WI38 (cell line): ENCODE data around the gene DGCR6.
"Not testable (repeated sequence)": the region's sequence is repeated elsewhere in the genome, so short reads cannot be mapped to it uniquely, and the experiment has no call there.

Source experiments
- H3K4me3 ChIP-seq: 2 replicates; pipeline ENCODE4 v1.5.1; 2011; ENCODE audit warnings: low read depth, mild to moderate bottlenecking, control low read depth, low read length
- CTCF ChIP-seq: IDR thresholded peaks from 2 replicates; pipeline ENCODE4 v1.5.1; 2012; ENCODE audit warnings: low read depth, mild to moderate bottlenecking, control low read depth, low read length

DGCR6 gene

GRCh38 chr22:18905540-18906409, at the start of gene DGCR6:
DGCR6 (plus strand) TSS chr22:18906320; CDS start chr22:18906375, 55 bp downstream.
- no peak within 1 kb of the TSS for H3K4me3 ChIP-seq
- TF ChIP-seq CTCF, result no peak

- not testable (repeated sequence) for H3K4me3 ChIP-seq
Observed at GRCh38 chr22:18859314-18859713, 46.8 kb upstream of the DGCR6 start.

- H3K4me3 ChIP-seq, result not testable (repeated sequence)
Observed at GRCh38 chr22:18881260-18881659, 24.9 kb upstream of the DGCR6 start.

- H3K4me3 ChIP-seq, result not testable (repeated sequence)
Observed at GRCh38 chr22:18884465-18884864, 21.7 kb upstream of the DGCR6 start.

GRCh38 chr22:18888115-18888514, 18.0 kb upstream of the DGCR6 start:
- no peak for TF ChIP-seq CTCF
- no peak overlapping the region for H3K4me3 ChIP-seq

GRCh38 chr22:18890510-18891192, 15.5 kb upstream of the DGCR6 start:
- H3K4me3 ChIP-seq, result not testable (repeated sequence)

- not testable (repeated sequence) for H3K4me3 ChIP-seq
Observed at GRCh38 chr22:18893775-18894174, 12.3 kb upstream of the DGCR6 start.

- H3K4me3 ChIP-seq, result not testable (repeated sequence)
Observed at GRCh38 chr22:18896037-18896657, 10.0 kb upstream of the DGCR6 start.

- not testable (repeated sequence) for H3K4me3 ChIP-seq
Observed at GRCh38 chr22:18906410-18906745, 258 bp downstream of the DGCR6 start.

GRCh38 chr22:18906896-18907295, 776 bp downstream of the DGCR6 start:
- no peak for TF ChIP-seq CTCF
- H3K4me3 ChIP-seq, result no peak overlapping the region

- H3K4me3 ChIP-seq, result no peak overlapping the region
- TF ChIP-seq CTCF, result no peak
Observed at GRCh38 chr22:18909556-18909955, 3.4 kb downstream of the DGCR6 start.

- H3K4me3 ChIP-seq, result not testable (repeated sequence)
Observed at GRCh38 chr22:18911535-18911934, 5.4 kb downstream of the DGCR6 start.

- H3K4me3 ChIP-seq, result not testable (repeated sequence)
Observed at GRCh38 chr22:18912264-18912946, 6.3 kb downstream of the DGCR6 start.

GRCh38 chr22:18914558-18914957, 8.4 kb downstream of the DGCR6 start:
- not testable (repeated sequence) for H3K4me3 ChIP-seq

- not testable (repeated sequence) for H3K4me3 ChIP-seq
Observed at GRCh38 chr22:18915550-18915949, 9.4 kb downstream of the DGCR6 start.
